B cell (primary cell): ENCODE measurements around the gene SERPINI2. TPM values are rescaled to one million over a fixed set of nuclear protein-coding genes. Genes with fewer than 3 reads are reported as not detected.

Source experiments
- ATAC-seq: fragments of 200-7000 bp; cut with Tn5 transposase; one replicate; pipeline ENCODE4 v1.10.0; 2021; ENCODE audit warnings: low read depth, mild to moderate bottlenecking, moderate number of reproducible peaks, moderate library complexity
- CTCF ChIA-PET: fragments of 350-600 bp; sonication (Branson Sonifier 250); formaldehyde crosslinking; loops from one replicate; lab custom pipeline; 2021; ENCODE audit warnings: antibody characterized with exemption, inconsistent platforms; lab: Charles Lee
- POLR2A ChIA-PET: fragments of 350-600 bp; sonication (Branson Sonifier 250); formaldehyde crosslinking; loops from one replicate; lab custom pipeline; 2021; ENCODE audit warnings: antibody characterized with exemption; lab: Charles Lee
- DNase-seq: peaks from one replicate; pipeline ENCODE4 v3.0.0; 2013
- H2AFZ ChIP-seq: 2 replicates; pipeline ENCODE4 v1.6.1; 2012; ENCODE audit warnings: mild to moderate bottlenecking, low read depth, low read length; ENCODE audit not compliant: insufficient read depth, poor library complexity, severe bottlenecking
- H3K27ac ChIP-seq, 2 donors: 1 replicate in 1 of 2; 2 replicates in 1 of 2; pipeline ENCODE4 v1.5.1; 2012 to 2013; ENCODE audit warnings: low read length in 2 of 2, mild to moderate bottlenecking in 2 of 2, moderate library complexity in 1 of 2
- H3K27me3 ChIP-seq, 4 experiments: fragments of 200-600 bp in 1 of 4; sonication (generic) in 1 of 4; replicated peaks in 1 of 4; 1 replicate in 2 of 4; 2 replicates in 2 of 4; pipeline versions ENCODE4 v1.6.1 to v1.7.0; 2013 to 2016; ENCODE audit warnings: low read length in 3 of 4, mild to moderate bottlenecking in 2 of 4, mixed read lengths in 1 of 4, moderate library complexity in 1 of 4; ENCODE audit not compliant: insufficient read depth in 4 of 4, control insufficient read depth in 3 of 4; ENCODE audit errors: control extremely low read depth in 1 of 4
- H3K36me3 ChIP-seq, 2 experiments: replicated peaks in 1 of 2; 1 replicate in 1 of 2; 2 replicates in 1 of 2; pipeline versions ENCODE4 v1.6.1 to v1.7.1; 2013; ENCODE audit warnings: low read length in 1 of 2; ENCODE audit not compliant: insufficient read depth in 2 of 2, control insufficient read depth in 1 of 2; ENCODE audit errors: control extremely low read depth in 1 of 2, extremely low read depth in 1 of 2
- H3K4me1 ChIP-seq, 2 donors: fragments of 200-600 bp in 1 of 2; sonication (generic) in 1 of 2; 1 replicate in 1 of 2; 2 replicates in 1 of 2; pipeline versions ENCODE4 v1.5.1 to v1.6.1; 2013 to 2017; ENCODE audit warnings: low read length in 2 of 2; ENCODE audit not compliant: control insufficient read depth in 2 of 2, insufficient read depth in 2 of 2
- H3K4me2 ChIP-seq: replicated peaks from 2 replicates; pipeline ENCODE3; 2012; ENCODE audit warnings: mild to moderate bottlenecking, low read depth, low read length; ENCODE audit not compliant: poor library complexity, severe bottlenecking
- H3K4me3 ChIP-seq, 5 experiments: fragments of 200-600 bp in 1 of 5; sonication (generic) in 1 of 5; 1 replicate in 3 of 5; 2 replicates in 2 of 5; pipeline versions ENCODE4 v1.5.1 to v1.7.0; 2011 to 2016; ENCODE audit warnings: low read length in 4 of 5, mild to moderate bottlenecking in 4 of 5, low read depth in 2 of 5, control low read depth in 1 of 5, moderate library complexity in 1 of 5; ENCODE audit not compliant: insufficient read depth in 1 of 5; ENCODE audit errors: control extremely low read depth in 1 of 5, extremely low read depth in 1 of 5
- H3K79me2 ChIP-seq: fragments of 200-600 bp; sonication (generic); one replicate; pipeline ENCODE4 v1.6.0; 2016; ENCODE audit warnings: low read length; ENCODE audit not compliant: control insufficient read depth, insufficient read depth
- H3K9ac ChIP-seq: fragments of 200-600 bp; sonication (generic); 2 replicates; pipeline ENCODE4 v1.6.1; 2017; ENCODE audit warnings: mild to moderate bottlenecking, low read length, moderate library complexity
- H3K9me3 ChIP-seq, 3 donors: one replicate each; pipeline versions ENCODE4 v1.6.1 to v1.7.1; 2013; ENCODE audit warnings: low read length in 2 of 3; ENCODE audit not compliant: control insufficient read depth in 2 of 3, insufficient read depth in 1 of 3; ENCODE audit errors: control extremely low read depth in 1 of 3
- H4K20me1 ChIP-seq: 2 replicates; pipeline ENCODE4 v1.6.0; 2012; ENCODE audit warnings: mild to moderate bottlenecking, low read length; ENCODE audit not compliant: insufficient read depth, control insufficient read depth, poor library complexity, severe bottlenecking
- H3K27ac Mint-ChIP-seq: one replicate; pipeline ENCODE4 v1.8.0; 2021; ENCODE audit warnings: mixed read lengths
- H3K27me3 Mint-ChIP-seq: one replicate; pipeline ENCODE4 v1.8.0; 2021; ENCODE audit warnings: mixed read lengths
- H3K4me1 Mint-ChIP-seq: one replicate; pipeline ENCODE4 v1.8.0; 2021; ENCODE audit warnings: mixed read lengths
- H3K4me3 Mint-ChIP-seq: one replicate; pipeline ENCODE4 v1.8.0; 2021; ENCODE audit warnings: mixed read lengths
- H3K9me3 Mint-ChIP-seq: one replicate; pipeline ENCODE4 v1.8.0; 2022; ENCODE audit warnings: mixed read lengths; ENCODE audit not compliant: insufficient read depth
- CTCF ChIP-seq: fragments of 200-600 bp; IDR thresholded peaks from one replicate; pipeline ENCODE4 v1.8.0; 2022; ENCODE audit warnings: antibody characterized with exemption, mild to moderate bottlenecking
- EZH2 ChIP-seq: IDR thresholded peaks from 2 replicates; pipeline ENCODE4 v1.6.1; 2012; ENCODE audit warnings: borderline replicate concordance, low read depth, mild to moderate bottlenecking, moderate library complexity, low read length; ENCODE audit not compliant: insufficient read depth, poor library complexity, severe bottlenecking
- WGBS: methylation state at CpG from one replicate; pipeline ENCODE4 v1.1.5; 2013; ENCODE audit warnings: missing lambda C conversion rate; ENCODE audit not compliant: insufficient coverage; 5-methylcytosine and 5-hydroxymethylcytosine counted together
- intact Hi-C: fragments of 100-400 bp; cut with micrococcal nuclease; formaldehyde crosslinking; loops from one replicate; pipeline ENCODE4 v1.10.0; 2022
- polyA plus RNA-seq: library from polyadenylated mRNA; depleted of rRNA; stranded (reverse); fragments of >200 nt; gene quantifications from 2 replicates; pipeline ENCODE4 v1.2.3, GENCODE V29; 2012
- total RNA-seq, 2 donors: library from RNA; stranded (reverse); fragments of 120-200 nt in 1 of 2; gene quantifications; 1 replicate in 1 of 2; 2 replicates in 1 of 2; pipeline versions ENCODE4 v1.2.3 to v1.2.4, GENCODE V29; 2013 to 2022

Gene SERPINI2
- total and polyA plus RNA-seq, 2 donors (not counting 1 experiment from before 2014, with no cell fraction given), result not detected

GRCh38 chr3:167456157-167456799 is 17.6 kb downstream of the SERPINI2 start:
- Histone ChIP-seq H3K79me2 (no peaks in the 10 kb centered on the region), H3K4me1 (no peaks in the 10 kb centered on the region), H3K27ac (no peak overlapping the region), H4K20me1 (no peaks in the 10 kb centered on the region), H3K9me3 (no peaks in the 10 kb centered on the region), H3K4me2 (no peak overlapping the region), H3K4me3 (no peak overlapping the region), H3K27me3 (no peaks in the 10 kb centered on the region), H3K36me3 (no peaks in the 10 kb centered on the region), H2AFZ (no peak overlapping the region), H3K9ac (no peak overlapping the region)
- no peaks in the 10 kb centered on the region for H3K9me3 Mint-ChIP-seq
- no peak for TF ChIP-seq CTCF
- no peak for TF ChIP-seq EZH2
- ATAC-seq (no peak), DNase-seq (no peak)
- no peaks in the 10 kb centered on the region for H3K27me3 Mint-ChIP-seq
- intact Hi-C loops, result no loop called here
- H3K27ac Mint-ChIP-seq, result no peak overlapping the region
- no peaks in the 10 kb centered on the region for H3K4me1 Mint-ChIP-seq
- H3K4me3 Mint-ChIP-seq, result no peak overlapping the region
- 100% methylated on average over 1 of the region's 6 CpGs for WGBS
- ChIA-PET CTCF (no interaction called here), POLR2A (no interaction called here)

- H3K9me3 ChIP-seq, result no peaks in the 10 kb centered on the region
- no CpG with 5 or more reads among the region's 2 CpGs for WGBS
- DNase-seq, result no peak
- intact Hi-C loops, result no loop called here
- no peaks in the 10 kb centered on the region for H3K36me3 ChIP-seq
- H3K27me3 ChIP-seq, result no peaks in the 10 kb centered on the region
- H4K20me1 ChIP-seq, result no peaks in the 10 kb centered on the region
- Mint-ChIP-seq H3K9me3 (no peaks in the 10 kb centered on the region), H3K27ac (no peak overlapping the region), H3K4me1 (peaks cover 6% of the 10 kb centered on the region), H3K4me3 (no peak overlapping the region), H3K27me3 (no peaks in the 10 kb centered on the region)
- POLR2A ChIA-PET, result no interaction called here
- no peak overlapping the region for H3K4me2 ChIP-seq
- TF ChIP-seq EZH2 (no peak), CTCF (no peak)
- no peak overlapping the region for H3K4me3 ChIP-seq
- H2AFZ ChIP-seq, result no peak overlapping the region
- no peak for ATAC-seq
- CTCF ChIA-PET, result interaction anchor here (1.3 kb wide), 1 partner anchor 46 kb away, joined by 5 read pairs; no protein-coding TSS in a partner anchor
- no peak overlapping the region for H3K27ac ChIP-seq
- H3K9ac ChIP-seq, result no peak overlapping the region
- no peaks in the 10 kb centered on the region for H3K79me2 ChIP-seq
- no peaks in the 10 kb centered on the region for H3K4me1 ChIP-seq
These were observed 20.0 kb downstream of the SERPINI2 start for GRCh38 chr3:167453815-167454214.
